Smooth muscle cell (in vitro differentiated cells): Measurements from ENCODE around the gene ZMAT5. TPM values are rescaled to one million over a fixed set of nuclear protein-coding genes. Genes with fewer than 3 reads are reported as not detected.

ENCODE experiments used
- DNase-seq: peaks from one replicate; lab custom pipeline; 2025; ENCODE audit not compliant: unreplicated experiment; lab: John Stamatoyannopoulos, UW
- H2AFZ ChIP-seq: fragments of 200-600 bp; sonication (generic); 2 replicates; pipeline ENCODE4 v1.6.0; 2016; ENCODE audit warnings: antibody characterized with exemption, low read depth, mild to moderate bottlenecking
- H3F3A ChIP-seq: fragments of 200-600 bp; sonication (generic); 2 replicates; pipeline ENCODE4 v1.6.0; 2017; ENCODE audit warnings: antibody characterized with exemption, low read depth
- H3K27ac ChIP-seq: fragments of 200-600 bp; sonication (generic); 2 replicates; pipeline ENCODE4 v1.5.1; 2016; ENCODE audit warnings: low read depth, mild to moderate bottlenecking
- H3K27me3 ChIP-seq: fragments of 200-600 bp; sonication (generic); 2 replicates; pipeline ENCODE4 v1.6.1; 2016; ENCODE audit warnings: low read depth, mild to moderate bottlenecking
- H3K36me3 ChIP-seq: fragments of 200-600 bp; sonication (generic); 2 replicates; pipeline ENCODE4 v1.5.1; 2016; ENCODE audit warnings: low read depth
- H3K4me1 ChIP-seq: fragments of 200-600 bp; sonication (generic); 2 replicates; pipeline ENCODE4 v1.5.1; 2016; ENCODE audit warnings: low read depth
- H3K4me2 ChIP-seq: fragments of 200-600 bp; sonication (generic); 2 replicates; pipeline ENCODE4 v1.6.0; 2016; ENCODE audit warnings: mild to moderate bottlenecking
- H3K4me3 ChIP-seq: fragments of 200-600 bp; sonication (generic); 2 replicates; pipeline ENCODE4 v1.5.1; 2016; ENCODE audit warnings: mild to moderate bottlenecking
- H3K79me2 ChIP-seq: fragments of 200-600 bp; sonication (generic); 2 replicates; pipeline ENCODE4 v1.6.0; 2016; ENCODE audit warnings: low read depth, mild to moderate bottlenecking
- H3K9ac ChIP-seq: fragments of 200-600 bp; sonication (generic); 2 replicates; pipeline ENCODE4 v1.6.0; 2016; ENCODE audit warnings: low read depth
- H3K9me3 ChIP-seq: fragments of 200-600 bp; sonication (generic); replicated peaks from 2 replicates; pipeline ENCODE4 v1.5.1; 2016; ENCODE audit warnings: low read depth
- H4K20me1 ChIP-seq: fragments of 200-600 bp; sonication (generic); 2 replicates; pipeline ENCODE4 v1.6.0; 2016; ENCODE audit warnings: low read depth
- WGBS: methylation state at CpG from one replicate; pipeline ENCODE4 v1.1.7; 2016; ENCODE audit warnings: low lambda C conversion rate; 5-methylcytosine and 5-hydroxymethylcytosine counted together
- polyA plus RNA-seq: library from polyadenylated mRNA; unstranded; fragments of >200 nt; fragmentation: Nextera tagmentation; extraction: Ambion mirVana; gene quantifications from 2 replicates; pipeline ENCODE4 v1.2.1, GENCODE V29; 2016
- total RNA-seq: library from RNA; depleted of rRNA; stranded (reverse); fragments of >200 nt; gene quantifications from 2 replicates; pipeline ENCODE4 v1.2.3, GENCODE V29; 2014
- TF ChIP-seq, protein P1 (sequence below): fragments of 200-600 bp; sonication (generic); IDR thresholded peaks from 2 replicates; pipeline ENCODE4 v1.5.1; 2017; ENCODE audit warnings: borderline replicate concordance, mild to moderate bottlenecking, antibody characterized with exemption; ENCODE audit not compliant: insufficient read depth, poor library complexity, severe bottlenecking

The ZMAT5 gene
- total and polyA plus RNA-seq, 2 experiments from 2014 or later = 26.0 to 57.8 TPM

DNA sequence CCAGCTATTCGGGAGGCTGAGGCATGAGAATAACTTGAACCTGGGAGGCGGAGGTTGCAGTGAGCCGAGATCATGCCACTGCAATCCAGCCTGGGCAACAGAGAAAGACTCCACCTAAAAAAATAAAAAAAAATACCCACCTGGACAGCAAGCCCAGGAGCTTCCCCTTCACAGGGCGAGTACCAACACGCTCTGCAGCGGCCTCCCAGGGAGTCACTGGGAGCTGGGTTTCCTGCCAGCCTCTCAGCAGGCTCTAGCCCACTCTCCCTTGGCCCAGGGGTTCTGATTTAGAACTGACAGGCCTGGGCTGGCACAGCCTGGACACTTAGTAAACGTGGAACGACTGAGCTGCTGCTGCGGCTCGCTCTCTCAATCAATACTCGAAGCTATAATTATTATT, 49.0 kb downstream of the ZMAT5 start:
- Histone ChIP-seq H3K79me2 (no peaks in the 10 kb centered on the region), H3K36me3 (no peaks in the 10 kb centered on the region), H3K4me1 (peaks cover 3% of the 10 kb centered on the region), H3K9me3 (no peaks in the 10 kb centered on the region), H3K27ac (no peak overlapping the region), H4K20me1 (no peaks in the 10 kb centered on the region), H3F3A (no peaks in the 10 kb centered on the region), H3K27me3 (peaks cover 61% of the 10 kb centered on the region), H2AFZ (no peak overlapping the region), H3K9ac (no peak overlapping the region), H3K4me3 (no peak overlapping the region), H3K4me2 (no peak overlapping the region)
- no peak for DNase-seq
- 90% methylated on average over 11 of the region's 11 CpGs for WGBS
- TF ChIP-seq, protein P1, sequence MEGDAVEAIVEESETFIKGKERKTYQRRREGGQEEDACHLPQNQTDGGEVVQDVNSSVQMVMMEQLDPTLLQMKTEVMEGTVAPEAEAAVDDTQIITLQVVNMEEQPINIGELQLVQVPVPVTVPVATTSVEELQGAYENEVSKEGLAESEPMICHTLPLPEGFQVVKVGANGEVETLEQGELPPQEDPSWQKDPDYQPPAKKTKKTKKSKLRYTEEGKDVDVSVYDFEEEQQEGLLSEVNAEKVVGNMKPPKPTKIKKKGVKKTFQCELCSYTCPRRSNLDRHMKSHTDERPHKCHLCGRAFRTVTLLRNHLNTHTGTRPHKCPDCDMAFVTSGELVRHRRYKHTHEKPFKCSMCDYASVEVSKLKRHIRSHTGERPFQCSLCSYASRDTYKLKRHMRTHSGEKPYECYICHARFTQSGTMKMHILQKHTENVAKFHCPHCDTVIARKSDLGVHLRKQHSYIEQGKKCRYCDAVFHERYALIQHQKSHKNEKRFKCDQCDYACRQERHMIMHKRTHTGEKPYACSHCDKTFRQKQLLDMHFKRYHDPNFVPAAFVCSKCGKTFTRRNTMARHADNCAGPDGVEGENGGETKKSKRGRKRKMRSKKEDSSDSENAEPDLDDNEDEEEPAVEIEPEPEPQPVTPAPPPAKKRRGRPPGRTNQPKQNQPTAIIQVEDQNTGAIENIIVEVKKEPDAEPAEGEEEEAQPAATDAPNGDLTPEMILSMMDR = no peak

DNA sequence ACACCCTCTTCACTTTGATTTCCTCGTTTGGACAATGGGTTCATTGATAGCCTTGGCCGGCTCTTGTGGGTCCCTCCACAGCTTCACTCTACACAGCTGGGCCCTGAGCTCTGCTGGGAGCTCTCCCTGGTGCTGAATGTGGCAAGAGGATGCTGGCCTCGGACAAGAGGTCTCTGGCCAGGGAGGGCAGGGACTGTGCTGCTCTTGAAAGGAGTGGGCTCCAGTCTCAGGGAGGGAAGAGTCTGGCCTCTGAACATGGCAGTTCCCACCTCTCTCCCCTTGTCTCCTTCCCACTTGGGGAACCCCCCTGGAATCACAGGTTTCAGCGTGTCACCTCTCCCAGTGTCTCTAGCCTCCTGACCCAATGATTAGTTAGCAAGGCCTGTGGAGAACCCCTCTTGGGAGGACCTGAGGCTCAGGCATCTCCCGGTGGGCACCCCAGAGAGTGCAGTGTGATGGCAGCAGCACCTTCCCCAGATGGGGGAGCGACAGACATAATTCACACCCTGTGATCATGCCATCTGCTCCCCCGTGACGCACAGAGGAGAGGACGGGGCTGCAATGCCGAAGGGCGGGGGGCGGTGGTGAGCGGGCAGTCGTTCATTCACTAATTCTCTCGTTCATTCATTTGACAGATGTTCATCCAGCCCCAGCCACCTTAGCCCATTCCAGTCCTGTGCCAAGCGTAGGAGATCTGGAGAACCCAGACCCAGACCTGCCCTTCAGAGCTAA, 49.8 kb downstream of the ZMAT5 start:
- Histone ChIP-seq H2AFZ (no peak overlapping the region), H4K20me1 (no peaks in the 10 kb centered on the region), H3K9me3 (no peaks in the 10 kb centered on the region), H3K4me2 (no peak overlapping the region), H3K4me3 (no peak overlapping the region), H3K79me2 (no peaks in the 10 kb centered on the region), H3K4me1 (peaks cover 3% of the 10 kb centered on the region), H3K36me3 (no peaks in the 10 kb centered on the region), H3K27ac (no peak overlapping the region), H3K9ac (no peak overlapping the region), H3F3A (no peaks in the 10 kb centered on the region), H3K27me3 (peaks cover 54% of the 10 kb centered on the region)
- peak; percentile 38 for DNase-seq
- WGBS = 71% methylated on average over 16 of the region's 16 CpGs
- TF ChIP-seq, protein P1 = no peak

DNA sequence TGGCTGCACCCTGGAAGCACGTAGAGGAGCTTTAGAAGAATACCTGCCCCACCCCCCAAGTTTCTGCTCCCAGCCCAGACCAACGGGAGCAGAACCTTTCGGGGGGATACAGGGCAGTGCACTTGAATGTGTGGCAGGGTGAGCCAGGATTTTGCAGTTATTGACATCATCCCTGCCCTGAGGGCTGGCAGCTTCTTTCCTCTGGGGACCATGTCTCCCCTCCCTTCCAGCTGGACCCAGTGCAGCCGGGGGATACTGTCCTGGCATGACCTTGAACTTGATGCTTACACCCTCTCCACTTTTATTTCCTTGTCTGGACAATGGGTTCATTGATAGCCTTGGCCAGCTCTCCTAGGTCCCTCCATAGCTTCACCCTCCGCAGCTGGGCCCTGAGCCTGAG, 51.1 kb downstream of the ZMAT5 start:
- no peak for DNase-seq
- no peaks in the 10 kb centered on the region for H3K36me3 ChIP-seq
- H2AFZ ChIP-seq = no peak overlapping the region
- peaks cover 43% of the 10 kb centered on the region for H3K27me3 ChIP-seq
- H3F3A ChIP-seq = no peaks in the 10 kb centered on the region
- H3K9ac ChIP-seq = no peak overlapping the region
- no peaks in the 10 kb centered on the region for H3K9me3 ChIP-seq
- H3K4me2 ChIP-seq = no peak overlapping the region
- H3K4me1 ChIP-seq = no peaks in the 10 kb centered on the region
- no peak overlapping the region for H3K4me3 ChIP-seq
- H3K79me2 ChIP-seq = no peaks in the 10 kb centered on the region
- 87% methylated on average over 5 of the region's 5 CpGs for WGBS
- TF ChIP-seq, protein P1 = no peak
- H3K27ac ChIP-seq = no peak overlapping the region
- H4K20me1 ChIP-seq = no peaks in the 10 kb centered on the region

DNA sequence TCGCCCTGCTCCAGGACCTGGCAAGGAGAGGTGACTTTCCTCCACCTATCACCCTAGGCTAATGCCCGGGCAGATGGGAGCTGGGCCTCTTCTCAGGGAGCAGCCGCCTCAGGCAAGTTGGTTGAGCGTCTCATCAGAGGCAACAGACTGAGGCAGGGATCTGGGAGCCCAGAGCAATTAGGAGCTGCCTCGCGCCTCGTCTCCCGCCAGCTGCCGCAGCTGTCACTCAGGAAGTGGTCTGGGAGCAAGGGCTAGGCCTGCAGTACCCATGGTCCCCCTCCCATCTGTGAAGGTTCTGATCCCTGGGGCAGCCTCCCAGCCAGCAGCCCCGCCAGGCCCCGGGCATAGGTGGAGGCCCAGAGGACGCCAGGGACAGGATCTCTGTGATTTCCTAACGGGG, 51.6 kb downstream of the ZMAT5 start:
- no peak overlapping the region for H3K4me3 ChIP-seq
- no peak overlapping the region for H3K4me2 ChIP-seq
- 77% methylated on average over 13 of the region's 13 CpGs for WGBS
- no peak overlapping the region for H3K9ac ChIP-seq
- H2AFZ ChIP-seq = no peak overlapping the region
- peaks cover 39% of the 10 kb centered on the region for H3K27me3 ChIP-seq
- H3K9me3 ChIP-seq = no peaks in the 10 kb centered on the region
- H3K4me1 ChIP-seq = no peaks in the 10 kb centered on the region
- no peaks in the 10 kb centered on the region for H3F3A ChIP-seq
- no peaks in the 10 kb centered on the region for H3K36me3 ChIP-seq
- no peak overlapping the region for H3K27ac ChIP-seq
- H3K79me2 ChIP-seq = no peaks in the 10 kb centered on the region
- DNase-seq = no peak
- TF ChIP-seq, protein P1 = no peak
- H4K20me1 ChIP-seq = no peaks in the 10 kb centered on the region
